SK-N-MC (cell line): ENCODE results near the gene CACNA1B.

ENCODE experiments used
- EZH2 ChIP-seq: fragments of 200-600 bp; sonication (generic); IDR thresholded peaks from one replicate; pipeline ENCODE4 v1.6.1; 2017; ENCODE audit warnings: antibody characterized with exemption
- POLR2AphosphoS5 ChIP-seq: IDR thresholded peaks from 2 replicates; pipeline ENCODE4 v1.6.1; 2012; ENCODE audit warnings: mild to moderate bottlenecking, low read depth, low read length, borderline replicate concordance

DNA sequence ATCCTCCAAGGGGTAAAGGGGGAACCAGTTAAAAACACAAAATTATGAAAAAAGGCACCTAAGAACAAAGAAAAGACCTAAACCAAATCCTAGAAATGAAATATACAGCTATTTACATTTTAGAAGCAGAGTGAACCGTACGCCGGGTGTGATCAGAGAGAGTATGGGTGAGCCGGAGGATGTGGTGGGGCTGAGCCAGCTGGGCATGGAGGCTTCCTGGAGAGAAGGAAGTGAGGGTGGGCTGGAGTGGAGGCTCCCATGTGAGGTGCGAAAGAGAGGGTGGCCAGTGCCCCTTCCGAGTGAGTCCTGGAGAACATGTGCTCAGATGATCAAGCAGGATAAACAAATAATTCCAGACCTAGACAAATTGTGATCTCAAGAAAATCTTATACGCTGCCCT, 111.6 kb downstream of the CACNA1B start:
- TF ChIP-seq POLR2AphosphoS5 (no peak), EZH2 (no peak)
